GM21576 (cell line): ENCODE measurements around the gene KIF5C.
"Not testable (repeated sequence)": the region's sequence is repeated elsewhere in the genome, so short reads cannot be mapped to it uniquely, and the experiment has no call there.

Experiments used
- ATAC-seq: cut with Tn5 transposase; IDR thresholded peaks from one replicate; pipeline ENCODE4 v1.9.1; 2021; ENCODE audit warnings: mild to moderate bottlenecking, moderate library complexity; ENCODE audit not compliant: unreplicated experiment

The KIF5C gene

DNA sequence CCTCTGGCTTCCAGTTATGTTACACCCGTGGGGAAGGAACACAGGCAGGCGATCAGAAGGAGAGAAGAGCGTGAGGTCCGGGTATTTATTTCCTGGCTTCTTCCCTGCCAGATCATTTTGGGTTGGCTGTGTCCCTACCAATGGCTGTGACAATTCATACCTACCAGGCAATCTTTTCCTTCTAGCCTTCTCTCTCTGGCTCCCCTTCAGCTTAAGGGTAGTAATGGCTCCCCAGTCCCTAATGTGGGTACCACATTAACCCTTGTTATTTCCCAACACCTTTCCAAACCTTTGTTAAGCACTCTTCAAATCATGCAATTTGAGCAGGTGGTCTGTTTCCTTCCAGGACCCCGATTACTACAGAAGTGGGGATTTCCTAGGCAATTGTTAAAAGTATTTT, 84.7 kb downstream of the KIF5C start:
- ATAC-seq, result no peak

- no peak for ATAC-seq
Observed at GRCh38 chr2:148960483-148960882, 85.5 kb downstream of the KIF5C start.

DNA sequence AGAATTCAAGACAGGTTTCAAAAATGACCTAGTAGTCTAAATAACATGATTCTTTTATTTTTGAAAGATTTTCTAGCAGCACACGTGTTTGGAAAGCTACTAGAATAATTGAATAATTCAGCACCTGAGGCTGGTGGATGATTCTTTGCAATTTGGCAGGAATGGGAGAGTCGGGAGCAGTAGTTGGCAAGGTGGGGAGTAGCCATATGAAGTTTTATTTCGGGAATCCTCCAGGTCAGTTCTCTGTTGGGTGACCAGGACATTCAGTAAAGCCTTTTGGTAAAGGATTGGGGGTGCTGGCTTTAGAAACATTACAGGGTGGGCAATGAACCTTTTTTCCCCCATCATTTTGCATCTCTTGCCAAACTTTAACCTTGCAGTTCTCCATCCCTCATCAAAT, 88.4 kb downstream of the KIF5C start:
- ATAC-seq, result no peak

DNA sequence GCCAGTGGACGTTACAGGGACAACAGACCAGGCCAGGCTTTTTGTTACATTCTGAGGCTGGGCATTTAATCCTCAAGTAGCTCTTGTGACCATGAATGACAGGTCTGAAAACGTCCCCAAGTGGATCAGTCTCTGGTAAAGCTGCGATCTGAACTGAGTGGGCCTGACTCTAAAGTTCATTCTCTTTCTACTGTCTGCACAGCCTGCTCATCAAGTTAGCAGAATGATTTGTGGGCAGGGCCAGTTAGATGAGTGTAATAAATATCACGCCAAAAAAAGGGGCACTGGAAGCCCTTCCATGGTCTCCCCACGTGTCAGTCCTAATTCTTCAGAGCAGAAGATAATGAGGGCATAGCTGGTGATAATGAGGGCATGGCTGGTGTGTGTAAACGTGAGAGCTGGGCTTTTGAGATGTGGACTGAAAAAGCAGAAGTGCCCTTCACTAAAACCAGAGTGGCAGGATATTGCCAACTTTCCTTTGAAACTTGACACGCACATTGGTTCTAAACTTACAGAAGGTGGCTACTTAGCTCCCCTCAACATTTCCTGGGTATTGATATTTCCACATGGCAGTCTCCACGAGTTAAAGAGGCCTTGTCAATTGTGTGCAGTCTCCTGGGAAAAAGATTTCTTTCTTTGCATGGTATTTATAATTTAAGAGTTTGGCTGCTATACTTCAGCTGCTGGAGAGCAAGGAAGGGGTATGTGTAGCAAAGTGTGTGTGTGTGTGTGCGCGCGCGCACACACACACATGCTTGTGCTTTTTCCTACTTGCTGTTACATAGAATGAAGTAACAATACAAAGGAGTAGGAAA, 90.8 kb downstream of the KIF5C start:
- ATAC-seq, result no peak

DNA sequence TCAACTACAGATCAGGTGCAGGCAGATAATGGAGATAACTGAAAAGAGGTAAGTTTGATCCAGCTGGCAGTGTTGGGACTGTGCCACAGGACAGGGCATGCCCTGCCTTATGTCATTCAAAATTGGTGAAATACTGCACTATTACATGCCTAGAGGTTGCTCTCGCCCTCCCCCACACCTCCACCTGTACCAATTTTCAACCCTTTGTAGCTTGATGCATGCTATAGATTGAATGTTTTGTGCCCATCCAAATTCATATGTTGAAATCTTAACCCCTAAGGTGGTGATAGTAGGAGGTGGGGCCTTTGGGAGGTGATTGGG, 91.4 kb downstream of the KIF5C start:
- no peak for ATAC-seq

DNA sequence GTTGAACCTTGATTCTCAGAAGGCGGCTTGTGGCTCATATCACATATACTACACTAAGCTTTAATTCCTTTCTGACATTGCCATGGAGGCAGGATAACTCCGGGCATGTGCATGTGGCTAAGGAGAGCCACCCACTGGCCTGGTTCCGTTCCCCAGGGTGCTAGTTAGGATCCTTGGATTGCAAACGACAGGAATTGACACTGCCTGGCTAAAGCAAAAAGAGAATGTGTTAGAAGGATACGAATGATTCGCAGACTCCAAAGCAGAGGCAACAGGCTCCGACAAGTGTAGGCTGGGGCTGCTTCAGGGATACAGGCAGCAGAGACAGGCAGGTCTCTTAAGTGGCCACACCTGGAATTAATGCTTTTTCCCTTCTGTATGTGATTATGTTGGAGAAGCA, 92.0 kb downstream of the KIF5C start:
- no peak for ATAC-seq

- ATAC-seq, result no peak
Observed at GRCh38 chr2:148967578-148967977, 92.6 kb downstream of the KIF5C start.

- no peak for ATAC-seq
Observed at GRCh38 chr2:148968301-148968700, 93.3 kb downstream of the KIF5C start.

- ATAC-seq, result no peak
Observed at GRCh38 chr2:148968776-148969319, 93.8 kb downstream of the KIF5C start.

DNA sequence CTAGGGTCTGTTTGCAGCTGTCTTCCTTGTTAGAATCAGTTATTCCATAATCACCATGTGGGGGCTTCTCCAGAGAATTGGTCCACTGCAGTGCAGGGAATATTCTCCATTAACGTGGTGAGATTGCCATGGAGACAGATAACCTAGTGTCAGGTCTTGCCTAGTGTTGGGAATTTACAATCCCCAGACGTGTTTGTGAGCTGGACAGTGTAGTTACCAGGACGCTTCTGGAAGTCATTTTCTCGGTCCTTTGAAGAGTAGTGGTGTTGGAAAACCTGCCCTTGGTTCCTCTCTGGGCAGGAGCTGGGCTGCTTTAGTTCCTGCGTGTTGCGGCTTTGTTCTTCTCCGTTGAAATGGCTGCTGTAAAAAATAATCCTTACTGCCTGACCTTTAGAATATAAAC, 94.6 kb downstream of the KIF5C start:
- no peak for ATAC-seq

DNA sequence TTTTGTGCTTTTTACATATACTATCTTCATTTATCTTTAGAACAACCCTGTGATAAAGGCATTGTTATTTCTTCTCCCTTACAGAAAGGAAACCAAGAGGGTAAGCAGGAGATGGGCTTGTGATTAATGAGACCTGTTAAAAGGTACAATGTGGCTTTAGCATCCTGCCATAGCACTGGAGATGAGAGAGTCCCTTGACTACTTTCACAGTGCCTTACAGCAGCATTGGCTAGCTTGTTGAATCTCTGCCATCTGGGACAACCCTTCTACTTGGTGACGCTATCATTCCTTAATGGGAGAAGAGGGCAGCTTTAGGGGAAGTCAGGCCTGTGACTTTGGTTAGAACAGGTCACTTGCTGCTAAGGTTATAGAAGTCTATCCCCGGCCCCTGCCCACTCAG, 95.4 kb downstream of the KIF5C start:
- ATAC-seq, result no peak

DNA sequence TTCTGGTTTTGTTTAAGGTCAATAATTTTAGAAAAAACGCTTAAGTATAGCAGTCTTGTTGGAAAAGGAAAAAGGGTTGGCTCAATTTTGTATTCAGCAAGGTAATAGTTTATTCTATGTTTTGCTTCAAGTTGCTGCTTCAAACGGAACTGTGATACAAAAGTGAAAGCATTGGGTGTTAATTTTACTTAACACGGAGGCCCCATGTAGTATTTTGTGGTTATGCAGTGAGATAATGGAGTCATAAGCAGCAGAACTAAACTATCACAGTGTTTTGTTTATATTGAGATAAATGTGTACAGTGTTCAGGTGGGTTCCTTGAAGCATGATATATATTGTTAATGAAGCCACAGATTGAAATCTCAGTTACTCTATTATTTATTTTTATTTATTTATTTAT, 96.5 kb downstream of the KIF5C start:
- ATAC-seq, result peak; percentile 88

GRCh38 chr2:148974095-148974494, 99.1 kb downstream of the KIF5C start:
- ATAC-seq, result no peak

GRCh38 chr2:148978026-148978685, 103.1 kb downstream of the KIF5C start:
- ATAC-seq, result no peak

GRCh38 chr2:148978706-148979105, 103.7 kb downstream of the KIF5C start:
- no peak for ATAC-seq

DNA sequence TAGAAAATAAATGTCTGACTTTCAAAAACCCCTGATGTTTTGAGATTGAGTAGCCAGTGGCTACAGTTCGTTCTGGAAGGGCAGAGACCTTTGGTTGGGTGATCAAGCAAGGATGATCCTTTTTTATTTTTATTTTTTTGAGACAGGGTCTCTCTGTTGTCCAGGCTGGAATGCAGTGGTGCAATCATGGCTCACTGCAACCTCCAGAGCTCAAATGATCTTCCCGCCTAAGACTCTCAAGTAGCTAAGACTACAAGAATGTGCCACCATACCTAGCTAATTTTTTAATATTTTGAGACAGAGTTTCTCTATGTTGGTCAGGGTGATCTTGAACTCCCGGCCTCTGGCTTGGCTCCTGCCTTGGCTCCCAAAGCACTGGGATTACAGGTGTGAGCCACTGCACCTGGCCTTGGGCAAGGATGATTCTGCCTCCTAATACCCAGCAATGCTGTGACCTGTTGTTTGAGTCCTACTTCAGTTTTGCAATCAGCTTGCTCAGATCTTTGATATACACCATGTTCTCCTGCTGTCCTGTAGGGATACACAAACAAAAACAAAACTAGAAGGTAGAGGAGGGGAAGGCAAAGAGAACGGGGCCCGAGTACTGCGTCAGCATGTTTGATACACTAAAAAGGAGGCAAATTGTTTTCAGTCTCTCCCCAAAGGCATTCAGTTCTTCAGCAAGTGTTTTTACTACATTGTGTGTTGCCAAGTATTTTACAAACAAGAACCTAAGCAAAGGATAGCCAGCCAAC, 104.3 kb downstream of the KIF5C start:
- no peak for ATAC-seq

DNA sequence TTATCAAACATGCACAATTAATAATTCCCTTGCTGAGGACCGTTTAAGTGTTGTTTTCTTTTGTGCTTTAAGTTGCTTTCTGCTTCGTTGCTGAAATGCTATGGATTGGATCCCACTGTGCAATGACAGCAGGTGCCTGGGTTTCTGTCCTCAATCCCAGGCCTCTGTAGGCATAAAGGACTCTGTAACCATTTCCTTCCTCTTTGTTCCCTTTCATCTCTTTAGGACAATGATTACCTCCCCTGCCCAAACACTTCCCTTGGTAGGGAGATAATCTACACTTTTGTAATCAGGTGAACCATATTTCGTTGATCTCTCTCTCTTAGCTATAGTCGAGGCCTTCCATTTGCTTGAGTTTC, 104.9 kb downstream of the KIF5C start:
- ATAC-seq, result no peak

GRCh38 chr2:148980496-148980895, 105.5 kb downstream of the KIF5C start:
- not testable (repeated sequence) for ATAC-seq

- ATAC-seq, result no peak
Observed at GRCh38 chr2:148981324-148981723, 106.3 kb downstream of the KIF5C start.

DNA sequence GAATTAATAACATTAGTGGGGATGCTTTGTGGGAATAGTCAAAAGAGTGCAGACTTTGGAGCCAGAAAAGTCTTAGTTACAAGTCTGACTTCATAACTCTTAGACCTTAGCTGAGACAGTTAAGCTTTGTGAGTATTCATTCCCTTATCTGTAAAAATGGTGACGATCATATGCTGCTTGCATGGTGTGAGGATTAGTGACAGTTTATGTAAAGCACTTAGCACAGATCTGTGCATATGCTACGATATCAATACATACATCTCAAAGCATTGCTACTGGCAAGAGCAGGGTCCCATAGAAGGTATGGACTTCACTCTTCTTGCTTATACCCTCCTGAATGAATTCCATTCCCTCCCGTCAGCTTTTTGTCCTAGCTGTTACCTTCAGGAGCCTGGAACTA, 106.8 kb downstream of the KIF5C start:
- ATAC-seq, result no peak

DNA sequence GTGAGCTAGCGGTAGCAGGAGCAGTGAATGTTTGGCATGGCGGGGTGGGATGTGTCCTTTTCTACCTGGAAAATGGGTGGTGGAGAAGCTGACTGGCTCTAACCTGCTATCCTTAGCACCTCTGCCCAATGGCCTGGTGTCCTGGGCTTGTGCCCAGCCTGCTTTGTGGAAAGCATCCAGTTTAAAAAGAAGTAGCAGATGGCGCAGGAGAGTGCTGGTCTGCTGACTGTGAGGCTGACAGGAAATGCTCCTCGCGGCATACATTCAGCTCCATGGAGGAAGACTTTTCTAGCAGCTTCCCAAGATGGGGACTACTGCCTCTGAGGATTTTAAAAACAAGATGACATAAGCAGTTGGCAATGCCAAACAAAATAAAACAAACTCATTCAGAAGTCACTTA, 107.3 kb downstream of the KIF5C start:
- ATAC-seq, result no peak

- ATAC-seq, result no peak
Observed at GRCh38 chr2:148983896-148984295, 108.9 kb downstream of the KIF5C start.
